NCI-H1092 treated with DMSO at 0.1 percent for 48 hours (cell line): ENCODE measurements around the gene PTGES3L.
"Not testable (repeated sequence)": the region's sequence is repeated elsewhere in the genome, so short reads cannot be mapped to it uniquely, and the experiment has no call there.

Source experiments
- DNase-seq: peaks from one replicate; lab custom pipeline; 2025; lab: John Stamatoyannopoulos, UW

PTGES3L gene

DNA sequence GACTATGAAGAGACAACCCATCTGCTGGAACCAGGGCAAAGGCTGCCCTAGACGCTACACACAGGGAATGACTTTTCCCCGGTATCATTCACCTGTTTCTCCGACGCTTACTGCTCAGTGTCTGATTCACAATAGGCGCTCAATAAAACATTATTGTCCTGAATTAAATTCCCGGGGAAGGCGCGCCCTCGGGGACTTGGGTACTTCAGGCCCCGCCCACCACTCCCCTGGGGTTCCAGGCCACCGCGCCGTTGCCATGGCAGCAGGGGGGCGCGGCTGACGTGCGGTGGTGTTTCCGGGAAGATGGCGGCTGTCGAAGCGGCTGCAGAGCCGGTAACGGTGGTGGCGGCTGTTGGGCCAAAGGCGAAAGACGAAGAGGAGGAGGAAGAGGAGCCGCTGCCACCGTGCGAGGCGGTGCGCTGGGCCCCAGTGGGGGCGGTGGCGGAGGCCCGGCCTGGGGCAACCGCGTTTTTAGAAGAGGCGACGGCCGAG, 440 bp upstream of the PTGES3L start, which contains the start of gene RUNDC1:
RUNDC1 (plus strand) TSS at position 292 of the 492 bp plus-strand sequence; CDS start at position 304, 12 bp downstream.
- peak; percentile 79 for DNase-seq

DNA sequence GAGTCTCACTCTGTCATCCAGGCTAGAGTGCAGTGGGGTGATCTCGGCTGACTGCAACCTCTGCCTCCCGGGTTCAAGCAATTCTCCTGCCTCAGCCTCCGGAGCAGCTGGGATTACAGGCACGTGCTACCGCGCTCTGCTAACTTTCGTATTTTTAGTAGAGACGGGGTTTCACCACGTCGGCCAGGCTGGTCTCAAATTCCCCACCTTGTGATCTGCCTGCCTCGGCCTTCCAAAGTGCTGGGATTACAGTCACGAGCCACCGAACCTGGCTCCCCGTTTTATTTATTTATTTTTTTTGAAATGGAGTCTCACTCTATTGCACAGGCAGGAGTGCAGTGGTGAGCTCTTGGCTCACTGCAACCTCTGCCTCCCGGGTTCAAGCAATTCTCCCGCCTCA, 4.2 kb downstream of the PTGES3L start:
- not testable (repeated sequence) for DNase-seq

DNA sequence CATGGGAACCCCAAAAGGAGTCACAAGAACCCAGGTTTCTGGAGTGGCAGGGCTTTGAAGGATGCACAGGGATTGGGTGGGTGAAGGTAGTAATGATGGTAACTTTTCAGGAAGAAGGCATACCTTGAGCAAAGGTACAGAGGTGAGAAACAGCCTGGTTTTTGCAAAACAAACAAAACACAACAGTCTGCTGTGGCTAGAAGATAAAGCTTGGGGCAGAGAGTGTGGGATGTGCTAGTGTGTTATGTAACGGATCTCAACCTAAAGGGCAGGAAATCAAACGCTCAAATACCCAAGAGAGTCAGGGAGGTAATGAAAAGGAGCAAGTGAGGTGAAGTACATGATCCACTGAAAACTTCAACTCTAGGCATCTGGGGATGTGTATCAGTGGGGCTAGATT, 4.6 kb downstream of the PTGES3L start:
- DNase-seq = no peak

DNA sequence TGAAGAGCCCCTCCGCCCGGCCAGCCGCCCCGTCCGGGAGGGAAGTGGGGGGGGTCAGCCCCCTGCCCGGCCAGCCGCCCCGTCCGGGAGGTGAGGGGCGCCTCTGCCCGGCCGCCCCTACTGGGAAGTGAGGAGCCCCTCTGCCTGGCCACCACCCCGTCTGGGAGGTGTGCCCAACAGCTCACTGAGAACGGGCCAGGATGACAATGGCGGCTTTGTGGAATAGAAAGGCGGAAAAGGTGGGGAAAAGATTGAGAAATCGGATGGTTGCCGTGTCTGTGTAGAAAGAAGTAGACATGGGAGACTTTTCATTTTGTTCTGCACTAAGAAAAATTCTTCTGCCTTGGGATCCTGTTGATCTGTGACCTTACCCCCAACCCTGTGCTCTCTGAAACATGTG, 6.6 kb downstream of the PTGES3L start:
- not testable (repeated sequence) for DNase-seq

DNA sequence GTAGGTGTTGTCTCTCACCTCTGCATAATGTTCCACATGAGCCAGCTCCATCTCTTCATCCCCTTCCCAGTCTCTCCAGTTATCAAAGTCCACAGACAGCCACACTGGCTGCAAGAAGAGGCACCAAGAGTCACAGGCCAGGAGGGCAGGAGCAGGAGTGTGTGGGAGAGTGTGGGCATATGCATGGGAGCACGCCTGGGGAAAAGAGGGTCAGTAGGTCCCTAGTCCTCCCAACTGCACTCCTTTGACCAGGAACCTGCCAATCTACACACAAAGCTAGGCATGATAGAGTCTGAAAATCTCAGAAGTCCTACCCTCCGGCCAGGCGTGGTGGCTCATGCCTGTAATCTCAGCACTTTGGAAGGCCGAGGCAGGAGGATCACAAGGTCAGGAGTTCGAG, 8.3 kb downstream of the PTGES3L start:
- no peak for DNase-seq

DNA sequence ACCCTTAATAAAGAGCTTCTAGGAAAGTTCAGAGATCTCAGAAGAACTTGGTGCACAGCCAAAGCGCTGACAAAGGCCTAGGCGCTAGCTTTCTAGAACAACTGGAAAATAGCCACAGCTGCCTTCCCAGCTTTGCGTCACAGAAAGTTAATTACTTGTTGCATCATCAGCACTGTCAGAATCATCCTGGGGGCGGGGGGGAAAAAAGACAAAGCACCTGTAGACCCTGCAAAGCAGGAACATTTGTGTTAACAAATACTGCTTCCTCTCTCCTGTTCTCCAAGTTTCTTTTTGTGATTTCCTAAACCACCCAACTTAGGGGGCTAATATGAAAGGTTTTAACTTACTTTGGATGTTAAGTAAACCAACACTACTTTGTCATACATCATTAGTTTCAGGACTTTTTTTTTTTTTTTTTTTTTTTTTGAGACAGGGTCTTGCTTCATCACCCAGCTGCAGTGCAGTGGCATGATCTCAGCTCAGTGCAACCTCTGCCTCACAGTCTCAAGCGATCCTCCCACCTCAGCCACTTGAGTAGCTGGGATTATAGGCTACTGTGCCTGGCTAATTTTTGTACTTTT, 10.8 kb downstream of the PTGES3L start:
- DNase-seq = no peak

DNA sequence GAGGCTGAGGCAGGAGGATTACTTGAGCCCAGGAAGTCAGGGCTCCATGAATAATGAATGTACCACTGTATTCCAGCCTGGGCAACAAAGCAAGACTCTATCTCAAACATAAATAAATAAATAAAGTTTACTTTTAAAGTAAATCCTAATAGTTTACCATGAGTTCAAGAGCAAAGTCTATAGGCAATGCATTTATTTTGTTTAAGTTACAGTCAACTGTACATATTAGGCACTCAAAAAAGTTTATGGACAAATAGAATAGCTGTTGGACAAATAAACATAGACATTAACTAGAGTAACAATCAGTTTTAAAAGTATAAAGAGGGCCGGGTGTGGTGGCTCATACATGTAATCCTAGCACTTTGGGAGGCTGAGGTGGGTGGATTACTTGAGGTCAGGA, 12.0 kb downstream of the PTGES3L start:
- DNase-seq = no peak

DNA sequence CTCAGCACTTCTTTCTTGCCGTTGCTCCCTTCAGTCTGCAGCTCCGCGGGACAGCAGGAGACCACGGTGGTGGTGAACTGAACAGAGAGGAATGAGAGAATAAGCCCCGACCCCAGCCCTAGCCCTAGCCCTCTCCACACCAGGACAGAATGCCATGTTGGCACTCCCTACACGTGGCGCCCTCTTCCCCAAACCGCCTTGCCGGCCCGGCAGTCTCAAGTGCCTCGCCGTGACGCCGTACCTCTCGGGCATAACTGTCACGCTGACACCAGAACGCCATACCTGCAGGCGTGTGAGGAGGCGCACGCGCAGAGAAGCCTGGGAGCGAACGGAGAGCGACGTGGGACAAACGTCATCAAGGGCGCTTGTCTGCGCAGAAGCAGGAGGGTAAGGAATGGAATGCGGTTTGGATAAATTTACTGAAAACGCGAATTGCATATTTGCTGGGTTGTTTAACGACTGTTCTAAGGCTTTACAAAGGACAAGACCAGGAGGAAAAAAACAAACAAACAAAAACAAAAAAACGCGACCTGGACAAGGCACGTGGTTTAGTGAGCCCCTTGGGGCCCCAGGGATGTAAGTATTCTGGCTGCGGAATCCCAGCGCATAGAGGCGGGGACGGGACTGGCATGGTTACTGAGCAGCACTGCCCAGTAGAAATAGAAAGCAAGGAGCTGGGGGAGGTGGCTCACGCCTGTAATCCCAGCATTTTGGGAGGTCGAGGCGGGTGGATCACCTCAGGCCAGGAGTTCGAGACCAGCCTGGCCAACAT, 15.5 kb downstream of the PTGES3L start, which contains the start of gene AARSD1:
AARSD1 (minus strand) TSS at position 294 of the 772 bp plus-strand sequence; CDS start at position 280, 14 bp downstream.
- DNase-seq = peak; percentile 89

DNA sequence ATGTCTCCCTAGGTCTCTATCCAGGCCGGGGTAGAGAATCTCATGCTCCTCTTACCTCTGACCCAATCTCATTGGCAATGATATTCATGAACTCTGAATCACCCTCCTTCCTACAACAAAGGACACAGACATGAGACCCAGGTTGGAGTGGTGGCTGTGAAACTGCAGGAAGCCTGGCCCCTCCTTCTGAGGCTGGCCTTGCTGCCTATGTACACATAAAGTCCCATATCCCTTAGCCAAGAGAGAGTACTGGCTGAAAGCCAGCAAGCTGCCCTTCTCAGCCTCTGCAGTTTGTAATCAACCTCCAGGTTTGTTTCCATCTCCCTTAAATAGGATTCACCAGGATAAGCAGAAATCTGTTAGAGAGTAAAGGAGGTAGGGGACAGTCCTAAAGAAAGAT, 26.2 kb downstream of the PTGES3L start:
- DNase-seq = no peak

DNA sequence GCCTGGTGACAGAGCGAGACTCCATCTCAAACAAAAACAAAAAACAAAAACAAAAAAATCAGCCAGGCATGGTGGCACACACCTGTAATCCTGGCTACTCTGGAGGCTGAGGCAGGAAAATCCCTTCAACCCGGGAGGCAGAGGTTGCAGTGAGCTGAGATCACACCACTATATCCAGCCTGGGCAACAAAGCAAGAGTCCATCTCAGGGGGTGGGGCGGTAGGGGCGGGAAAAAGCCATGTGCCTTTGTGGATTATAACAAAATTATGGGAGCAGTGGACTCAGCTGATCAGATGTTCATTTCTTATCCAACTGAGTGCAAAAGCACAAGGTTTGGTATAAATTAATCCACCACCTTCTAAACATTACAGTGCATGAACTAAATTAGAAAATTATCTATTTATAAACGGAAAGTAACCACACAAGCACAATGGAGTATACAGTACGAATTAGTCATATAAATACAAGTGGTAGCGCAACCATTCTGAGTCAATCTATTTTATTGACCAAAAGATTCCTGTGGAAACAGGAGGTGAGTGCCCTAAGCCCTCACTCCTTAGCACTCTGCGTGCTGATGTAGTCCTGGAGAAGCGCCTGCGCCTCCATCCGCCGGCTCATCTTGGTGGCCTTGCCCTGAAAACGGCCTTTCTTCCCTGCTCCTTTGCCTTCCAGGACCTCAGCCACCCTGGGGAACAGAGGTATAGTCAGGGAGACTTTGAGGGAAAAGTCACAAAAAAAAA, 29.7 kb downstream of the PTGES3L start:
- DNase-seq = no peak

DNA sequence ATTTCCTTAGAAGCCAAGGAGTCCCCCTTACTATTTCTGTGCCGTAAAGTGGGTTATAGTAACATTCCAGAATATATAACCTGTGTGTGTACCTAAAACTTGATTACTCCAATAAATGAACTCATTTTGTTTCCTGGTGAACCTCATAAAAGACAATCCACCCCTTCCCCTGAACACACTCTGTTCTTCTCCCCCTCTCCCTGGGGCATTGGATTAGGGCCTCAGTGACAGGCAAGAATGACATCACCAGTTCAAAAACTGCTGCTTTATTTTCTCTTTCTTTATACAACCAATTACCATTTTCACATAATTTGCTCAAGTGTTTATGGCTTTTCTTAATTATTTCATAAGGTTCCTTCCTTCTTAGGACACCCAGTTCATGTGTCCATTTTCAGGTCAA, 33.1 kb downstream of the PTGES3L start:
- no peak for DNase-seq

DNA sequence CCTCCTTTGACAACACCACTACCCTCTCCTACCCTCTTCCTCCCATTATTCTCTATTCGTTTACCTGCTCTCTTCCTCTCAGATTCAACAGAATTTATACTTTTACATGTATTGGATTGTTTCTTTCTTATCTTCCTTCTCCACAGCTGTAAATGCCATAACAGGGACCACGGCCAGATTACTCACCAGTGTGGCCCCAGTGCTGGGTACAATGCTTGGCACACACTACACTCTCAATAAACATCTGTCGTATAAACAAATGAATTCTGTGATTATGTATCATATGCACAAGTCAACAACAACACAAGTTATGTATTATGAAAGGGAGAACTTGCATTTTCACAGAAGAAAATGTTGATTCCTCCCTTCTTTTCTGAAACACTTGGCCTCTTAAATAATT, 35.7 kb downstream of the PTGES3L start:
- no peak for DNase-seq

DNA sequence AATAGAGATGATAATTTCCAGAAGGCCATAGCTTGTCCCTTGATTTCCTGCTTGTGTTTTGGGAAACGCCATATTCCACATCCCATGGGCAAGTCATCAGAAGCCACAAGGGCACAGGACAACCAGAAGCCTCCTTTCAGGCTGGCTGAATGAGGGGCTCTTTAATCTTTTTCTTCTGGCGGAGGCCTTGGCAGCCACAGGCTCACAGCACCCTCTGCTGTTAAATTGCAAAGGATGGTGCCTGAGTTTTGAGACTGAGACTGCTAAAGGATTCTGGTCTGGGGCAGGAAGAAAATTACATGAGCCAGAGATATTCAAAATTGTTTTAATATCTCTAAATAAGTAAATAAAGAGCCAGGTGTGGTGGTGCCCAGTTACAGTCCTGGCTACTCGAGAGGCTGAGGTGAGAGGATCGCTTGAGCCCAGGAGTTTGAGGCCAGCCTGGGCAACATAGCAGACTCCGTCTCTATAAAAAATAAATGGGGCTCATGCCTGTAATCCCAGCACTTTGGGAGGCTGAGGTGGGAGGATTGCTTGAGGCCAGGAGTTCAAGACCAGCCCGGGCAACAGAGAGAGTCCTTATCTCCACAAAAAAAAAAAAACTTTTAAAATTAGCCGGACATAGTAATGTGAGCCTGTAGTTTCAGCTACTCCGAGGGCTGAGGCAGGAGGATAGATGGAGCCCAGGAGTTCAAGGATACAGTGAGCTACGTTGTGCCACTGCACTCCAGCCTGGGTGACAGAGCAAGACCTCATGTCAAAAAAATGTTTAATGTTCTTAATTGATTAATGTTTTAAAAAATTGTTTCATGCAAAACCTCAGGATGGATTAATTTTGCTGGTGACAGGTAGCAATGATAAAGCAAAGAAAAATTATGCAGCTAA, 41.9 kb downstream of the PTGES3L start:
- peak; percentile 72 for DNase-seq

DNA sequence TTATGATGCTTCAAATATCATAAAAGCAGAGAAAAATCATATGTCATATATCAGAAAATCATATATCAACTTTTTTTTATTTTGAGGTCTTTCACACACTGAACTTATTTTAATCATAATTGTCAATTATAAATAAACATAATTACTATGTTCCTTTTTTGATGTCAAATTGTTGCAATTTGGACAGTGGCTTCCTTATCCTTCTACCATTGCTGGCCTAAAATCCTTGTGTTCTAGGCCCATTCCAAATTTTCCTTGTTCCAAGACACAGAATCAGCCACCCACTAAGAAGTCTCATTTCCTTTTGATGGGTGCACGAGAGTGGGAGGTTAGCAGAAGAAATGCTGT, 50.4 kb downstream of the PTGES3L start:
- DNase-seq = no peak

DNA sequence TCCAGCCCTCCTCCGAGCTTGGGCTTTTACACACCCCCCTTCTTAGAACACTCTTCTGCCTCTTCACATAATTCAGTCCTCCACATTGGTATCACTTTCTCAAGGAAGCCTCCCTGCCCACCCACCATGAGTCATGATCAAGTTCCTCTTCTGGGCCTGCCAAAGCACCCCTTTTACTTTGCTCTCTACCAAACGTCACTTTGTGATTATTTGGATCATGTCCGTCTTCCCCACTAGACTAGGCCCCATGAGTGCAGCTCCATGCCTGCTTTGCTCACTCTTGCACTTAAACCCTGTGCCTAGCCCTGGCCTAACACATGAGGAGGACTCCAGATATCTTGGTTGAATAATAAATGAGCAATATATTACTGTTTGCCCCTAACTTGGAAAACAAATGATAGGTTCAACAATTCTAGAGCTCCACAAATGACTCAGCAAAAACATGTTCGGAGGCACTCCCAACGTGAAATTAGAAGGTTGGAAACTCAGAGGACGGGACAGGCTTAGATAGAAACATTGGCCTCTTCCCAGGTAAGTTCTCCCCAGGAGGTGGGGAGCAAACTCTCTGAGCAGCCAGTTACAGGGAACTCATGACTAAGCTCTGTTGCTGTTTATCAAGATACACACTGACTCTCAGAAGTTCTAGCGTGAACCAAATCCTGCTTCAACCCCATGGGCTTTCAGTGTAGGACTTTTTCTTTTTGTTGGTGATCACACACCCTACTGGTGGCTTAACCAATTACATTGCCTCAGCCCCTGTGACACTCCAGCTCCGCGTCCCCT, 51.0 kb downstream of the PTGES3L start:
- DNase-seq = peak; percentile 53

DNA sequence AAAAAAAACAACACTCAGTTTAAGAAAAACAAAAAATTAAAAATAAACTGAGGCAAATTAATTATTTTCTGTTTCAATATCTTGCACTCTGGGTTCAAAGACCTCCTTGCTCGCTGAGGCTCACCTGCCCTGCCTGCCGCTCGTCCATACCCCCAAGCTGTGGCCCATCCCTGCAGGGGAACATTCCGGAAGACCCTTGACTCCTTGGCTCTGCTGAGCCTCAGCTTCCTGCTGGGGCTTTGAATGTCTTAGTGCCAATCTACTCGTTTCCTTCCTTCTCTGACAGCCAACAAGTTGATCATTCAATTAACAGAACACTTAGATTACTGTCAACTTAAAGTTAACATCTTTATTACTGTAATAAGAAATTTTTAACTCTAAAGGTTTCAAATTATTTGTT, 55.0 kb downstream of the PTGES3L start:
- DNase-seq = no peak

DNA sequence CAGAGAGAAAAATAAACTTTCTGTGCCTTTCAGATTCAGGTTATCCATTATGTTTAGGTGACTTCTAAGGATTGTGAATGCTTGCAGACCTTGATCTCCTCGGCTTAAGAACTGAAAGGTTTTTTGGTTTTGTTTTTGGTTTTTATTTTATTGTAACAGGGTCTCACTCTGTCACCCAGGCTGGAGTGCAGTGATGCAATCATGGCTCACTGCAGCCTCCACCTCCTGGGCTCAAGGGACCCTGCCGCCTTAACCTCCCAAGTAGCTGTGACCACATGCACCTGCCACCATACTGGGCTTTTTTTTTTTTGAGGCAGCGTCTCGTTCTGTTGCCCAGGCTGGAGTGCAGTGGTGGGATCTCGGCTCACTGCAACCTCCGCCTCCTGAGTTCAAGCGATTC, 56.4 kb downstream of the PTGES3L start:
- DNase-seq = not testable (repeated sequence)

DNA sequence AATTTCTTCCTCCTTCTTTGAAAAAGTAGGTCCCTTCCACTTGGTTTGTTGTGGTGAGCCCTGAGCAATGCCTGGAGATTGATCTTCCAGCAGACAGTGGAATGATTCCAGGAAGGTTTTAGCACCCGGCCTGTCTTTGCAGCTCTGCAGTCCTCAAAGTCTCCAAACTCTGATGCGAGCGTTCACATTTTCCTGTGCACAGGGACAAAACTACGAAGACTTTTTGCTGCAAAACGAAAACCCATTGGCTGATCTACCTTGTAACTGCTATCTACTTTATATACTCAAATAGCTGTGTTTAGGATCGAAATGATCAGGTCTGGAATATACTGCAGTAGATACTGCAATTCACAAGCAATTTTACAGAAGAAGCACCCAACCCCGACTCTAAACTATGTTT, 57.6 kb downstream of the PTGES3L start:
- DNase-seq = no peak

DNA sequence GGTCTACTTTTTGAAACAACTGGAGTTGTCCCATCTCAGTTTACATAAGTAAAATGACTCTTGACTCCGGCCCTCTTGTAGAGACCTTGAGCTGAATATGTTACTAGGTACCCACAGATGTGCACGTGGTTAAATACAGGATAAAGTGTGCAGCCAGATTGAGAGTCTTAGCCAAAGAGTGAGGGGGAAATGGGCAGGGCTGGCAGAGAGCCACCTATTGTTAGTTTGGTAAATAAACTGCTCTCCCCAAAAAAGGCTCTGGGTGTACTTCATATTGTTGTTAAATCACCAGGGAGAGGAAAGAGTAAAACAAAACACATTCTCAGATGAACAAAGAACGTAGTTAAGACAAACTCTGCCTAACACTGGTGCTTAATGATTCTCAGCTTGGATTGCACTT, 59.0 kb downstream of the PTGES3L start:
- DNase-seq = peak; percentile 72

DNA sequence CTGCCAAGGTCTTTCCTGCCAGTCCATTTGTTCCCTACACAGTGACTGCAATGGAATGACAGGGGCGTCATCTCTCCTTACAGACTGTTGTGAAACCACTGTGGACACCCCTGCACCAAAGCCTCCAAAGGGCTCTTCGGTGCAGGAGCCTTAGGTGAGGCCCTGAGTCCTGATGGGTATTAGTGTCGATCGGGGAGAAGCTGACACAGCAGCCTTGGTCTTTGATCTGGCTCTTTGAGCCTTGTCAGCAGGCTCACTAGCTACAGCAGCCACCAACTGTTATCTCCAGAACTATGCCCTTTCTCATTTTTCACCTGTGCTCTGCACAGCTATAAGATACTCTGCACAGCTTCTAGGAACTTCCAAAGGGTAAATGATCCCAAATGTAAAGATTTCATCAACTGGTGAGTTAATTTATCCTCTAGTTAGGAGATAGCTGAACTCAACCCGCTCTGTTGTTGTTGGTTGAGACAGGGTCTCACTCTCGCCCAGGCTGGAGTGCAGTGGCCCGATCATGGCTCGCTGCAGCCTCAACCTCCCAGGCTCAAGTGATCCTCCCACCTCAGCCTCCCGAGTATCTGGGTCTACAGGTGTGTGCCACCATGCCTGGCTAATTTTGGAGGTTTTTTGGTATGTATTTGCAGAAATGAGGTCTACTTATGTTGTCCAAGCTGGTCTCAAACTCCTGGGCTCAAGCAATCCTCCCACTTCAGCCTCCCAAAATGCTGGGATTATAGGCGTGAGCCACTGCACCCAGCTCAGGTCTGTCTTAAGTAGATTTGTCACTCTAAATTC, 59.6 kb downstream of the PTGES3L start:
- DNase-seq = no peak
